ENCODE measurements around the gene AK8. TPM values are rescaled to one million over a fixed set of nuclear protein-coding genes. Genes with fewer than 3 reads are reported as not detected.

AK8 gene
- total and polyA plus RNA-seq, 9 of the 15 experiments (the other 6 are each of a cell fraction or from before 2014, with no cell fraction given) = 0.06 to 0.37 TPM; not detected in 7

DNA sequence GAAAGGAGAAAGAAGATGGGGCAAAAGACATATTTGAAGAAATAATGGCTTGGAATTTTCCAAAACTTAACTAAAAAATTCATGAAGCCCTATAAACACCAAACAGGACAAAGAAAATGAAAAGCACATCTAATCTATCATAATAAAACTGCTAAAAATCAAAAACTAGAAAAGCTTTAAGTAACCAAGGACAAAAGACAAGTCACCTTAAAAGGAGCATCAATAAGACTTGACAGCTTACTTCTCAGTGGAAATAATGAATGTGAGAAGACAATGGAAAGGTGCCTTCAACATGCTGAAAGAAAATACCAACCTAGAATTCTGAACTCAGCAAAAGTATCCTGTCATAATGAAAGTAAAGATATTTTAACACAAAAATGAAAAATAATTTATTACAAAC is 180.9 kb downstream of the AK8 start:
- ATAC-seq = no peak
- ChIA-PET CTCF (ENCODE audit: low intra/inter-chr PET ratio) (no interaction called here), POLR2A (interaction anchor here (0.7 to 1.6 kb wide), 2 partner anchors 9 to 466 kb away, joined by 3 to 4 read pairs; no protein-coding TSS in a partner anchor)
- no peaks in the 10 kb centered on the region for H3K27me3 ChIP-seq (ENCODE audit: control insufficient read depth in 2 of 2, insufficient read depth in 2 of 2, low read length in 2 of 2)
- no peaks in the 10 kb centered on the region for H4K20me1 ChIP-seq (replicated peaks; ENCODE audit: control insufficient read depth, insufficient read depth, low read length)
- no peaks in the 10 kb centered on the region for H3K36me3 ChIP-seq (ENCODE audit: control insufficient read depth, insufficient read depth, low read length)
- no peak overlapping the region for H3K4me3 ChIP-seq
- H3K9ac ChIP-seq (ENCODE audit: insufficient read depth in 1 of 2, low read depth in 2 of 2, low read length in 2 of 2) = no peak overlapping the region
- H3K4me2 ChIP-seq (ENCODE audit: insufficient read depth, low read length) = no peak overlapping the region
- DNase-seq (ENCODE audit: extremely low read depth in 1 of 4, low spot score in 3 of 4) = no peak
- BruUV-seq (replicated peaks) = no TSS peak
- H3K27ac ChIP-seq (ENCODE audit: extremely low read depth, low read depth, low read length) = no peak overlapping the region
- no peak for FAIRE-seq
- in situ Hi-C loops (cut with MboI) (no loop called here), intact Hi-C loops (cut with micrococcal nuclease) (loop anchor here (10.0 kb wide), 1 partner anchor 98 kb away; no protein-coding TSS in a partner anchor)
- H2AFZ ChIP-seq (ENCODE audit: low read depth, low read length) = no peak overlapping the region
- H3K79me2 ChIP-seq (ENCODE audit: control insufficient read depth, insufficient read depth, low read length) = no peaks in the 10 kb centered on the region
- no peaks in the 10 kb centered on the region for H3K9me1 ChIP-seq (ENCODE audit: control insufficient read depth, insufficient read depth, low read length)
- no peaks in the 10 kb centered on the region for H3K4me1 ChIP-seq (replicated peaks in 1 of 2; ENCODE audit: control insufficient read depth in 2 of 2, insufficient read depth in 2 of 2, low read length in 2 of 2)
- H3K9me3 ChIP-seq (replicated peaks; ENCODE audit: control insufficient read depth, insufficient read depth, low read depth, low read length) = peaks cover 4% of the 10 kb centered on the region; the same call in 1 of the 2 replicates
- TF ChIP-seq ZNF551 (CRISPR knock-in tag; IDR thresholded peaks at IDR 0.05) = no peak
- TF ChIP-seq FOXK1 (CRISPR knock-in tag; IDR thresholded peaks at IDR 0.05; ENCODE audit: borderline replicate concordance) = no peak
- TF ChIP-seq, protein P1, sequence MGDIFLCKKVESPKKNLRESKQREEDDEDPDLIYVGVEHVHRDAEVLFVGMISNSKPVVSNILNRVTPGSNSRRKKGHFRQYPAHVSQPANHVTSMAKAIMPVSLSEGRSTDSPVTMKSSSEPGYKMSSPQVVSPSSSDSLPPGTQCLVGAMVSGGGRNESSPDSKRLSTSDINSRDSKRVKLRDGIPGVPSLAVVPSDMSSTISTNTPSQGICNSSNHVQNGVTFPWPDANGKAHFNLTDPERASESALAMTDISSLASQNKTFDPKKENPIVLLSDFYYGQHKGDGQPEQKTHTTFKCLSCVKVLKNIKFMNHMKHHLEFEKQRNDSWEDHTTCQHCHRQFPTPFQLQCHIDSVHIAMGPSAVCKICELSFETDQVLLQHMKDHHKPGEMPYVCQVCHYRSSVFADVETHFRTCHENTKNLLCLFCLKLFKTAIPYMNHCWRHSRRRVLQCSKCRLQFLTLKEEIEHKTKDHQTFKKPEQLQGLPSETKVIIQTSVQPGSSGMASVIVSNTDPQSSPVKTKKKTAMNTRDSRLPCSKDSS (IDR thresholded peaks at IDR 0.05; ENCODE audit: low read depth, partially characterized antibody) = peak; percentile 88
- TF ChIP-seq ZNF785 (CRISPR knock-in tag; IDR thresholded peaks at IDR 0.05) = no peak
- TF ChIP-seq, protein P2, sequence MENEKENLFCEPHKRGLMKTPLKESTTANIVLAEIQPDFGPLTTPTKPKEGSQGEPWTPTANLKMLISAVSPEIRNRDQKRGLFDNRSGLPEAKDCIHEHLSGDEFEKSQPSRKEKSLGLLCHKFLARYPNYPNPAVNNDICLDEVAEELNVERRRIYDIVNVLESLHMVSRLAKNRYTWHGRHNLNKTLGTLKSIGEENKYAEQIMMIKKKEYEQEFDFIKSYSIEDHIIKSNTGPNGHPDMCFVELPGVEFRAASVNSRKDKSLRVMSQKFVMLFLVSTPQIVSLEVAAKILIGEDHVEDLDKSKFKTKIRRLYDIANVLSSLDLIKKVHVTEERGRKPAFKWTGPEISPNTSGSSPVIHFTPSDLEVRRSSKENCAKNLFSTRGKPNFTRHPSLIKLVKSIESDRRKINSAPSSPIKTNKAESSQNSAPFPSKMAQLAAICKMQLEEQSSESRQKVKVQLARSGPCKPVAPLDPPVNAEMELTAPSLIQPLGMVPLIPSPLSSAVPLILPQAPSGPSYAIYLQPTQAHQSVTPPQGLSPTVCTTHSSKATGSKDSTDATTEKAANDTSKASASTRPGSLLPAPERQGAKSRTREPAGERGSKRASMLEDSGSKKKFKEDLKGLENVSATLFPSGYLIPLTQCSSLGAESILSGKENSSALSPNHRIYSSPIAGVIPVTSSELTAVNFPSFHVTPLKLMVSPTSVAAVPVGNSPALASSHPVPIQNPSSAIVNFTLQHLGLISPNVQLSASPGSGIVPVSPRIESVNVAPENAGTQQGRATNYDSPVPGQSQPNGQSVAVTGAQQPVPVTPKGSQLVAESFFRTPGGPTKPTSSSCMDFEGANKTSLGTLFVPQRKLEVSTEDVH (IDR thresholded peaks at IDR 0.05; ENCODE audit: low read depth, partially characterized antibody) = no peak
- TF ChIP-seq HNRNPK (IDR thresholded peaks at IDR 0.05; ENCODE audit: low read depth, low read length, poor library complexity, severe bottlenecking) = no peak
- TF ChIP-seq SIX5 (IDR thresholded peaks at IDR 0.05; ENCODE audit: borderline replicate concordance in 1 of 2, insufficient read depth in 1 of 2, low read depth in 1 of 2, low read length in 2 of 2) = no peak
- no peak for TF ChIP-seq RBM34 (IDR thresholded peaks at IDR 0.05; ENCODE audit: borderline replicate concordance, insufficient read depth, low read length)
- peak; percentile 96 for TF ChIP-seq CBX5 (IDR thresholded peaks at IDR 0.05; ENCODE audit: borderline replicate concordance, low read depth)
- no peak for TF ChIP-seq TSHZ1 (CRISPR knock-in tag; IDR thresholded peaks at IDR 0.05)
- TF ChIP-seq LEF1 (IDR thresholded peaks at IDR 0.05) = no peak
- TF ChIP-seq E4F1 (CRISPR knock-in tag; IDR thresholded peaks at IDR 0.05; ENCODE audit: borderline replicate concordance) = no peak

All from K562 (cell line).